Fibroblast of lung (primary cell): Measurements from ENCODE around the gene CLN6. TPM values are rescaled to one million over a fixed set of nuclear protein-coding genes. Genes with fewer than 3 reads are reported as not detected.

Source experiments
- DNase-seq, 2 donors: peaks; one replicate each; pipeline versions ENCODE4 v3.0.0 to v3.0.0-alpha.2; 2010; ENCODE audit warnings: low read depth in 2 of 2
- H2AFZ ChIP-seq: 2 replicates; pipeline ENCODE4 v1.5.1; 2012; ENCODE audit warnings: low read length, control low read depth, inconsistent platforms
- H3K27ac ChIP-seq: 2 replicates; pipeline ENCODE4 v1.5.1; 2011; ENCODE audit warnings: low read length, control low read depth; ENCODE audit not compliant: insufficient read depth
- H3K27me3 ChIP-seq: 2 replicates; pipeline ENCODE4 v1.5.1; 2011; ENCODE audit warnings: mild to moderate bottlenecking, low read length; ENCODE audit not compliant: control insufficient read depth, insufficient read depth
- H3K36me3 ChIP-seq: 2 replicates; pipeline ENCODE4 v1.5.1; 2011; ENCODE audit warnings: low read length; ENCODE audit not compliant: control insufficient read depth, insufficient read depth
- H3K4me1 ChIP-seq: 2 replicates; pipeline ENCODE4 v1.5.1; 2011; ENCODE audit warnings: low read length; ENCODE audit not compliant: control insufficient read depth, insufficient read depth; ENCODE audit errors: extremely low read depth
- H3K4me2 ChIP-seq: 2 replicates; pipeline ENCODE4 v1.5.1; 2011; ENCODE audit warnings: low read length, control low read depth; ENCODE audit not compliant: insufficient read depth; ENCODE audit errors: extremely low read depth
- H3K4me3 ChIP-seq, 4 experiments: fragments of 200-600 bp in 1 of 4; sonication (generic) in 1 of 4; replicated peaks in 1 of 4; 2 replicates each; pipeline ENCODE4 v1.5.1; 2011 to 2016; ENCODE audit warnings: low read length in 4 of 4, low read depth in 3 of 4, mild to moderate bottlenecking in 3 of 4, control low read depth in 2 of 4, inconsistent platforms in 1 of 4, mixed read lengths in 1 of 4; ENCODE audit not compliant: insufficient read depth in 1 of 4; ENCODE audit errors: control extremely low read depth in 1 of 4
- H3K79me2 ChIP-seq: 2 replicates; pipeline ENCODE4 v1.5.1; 2012; ENCODE audit warnings: mild to moderate bottlenecking, low read length, inconsistent platforms; ENCODE audit not compliant: control insufficient read depth, insufficient read depth
- H3K9ac ChIP-seq: 2 replicates; pipeline ENCODE4 v1.5.1; 2011; ENCODE audit warnings: mild to moderate bottlenecking, low read length, control low read depth; ENCODE audit not compliant: insufficient read depth
- H3K9me3 ChIP-seq: 2 replicates; pipeline ENCODE4 v1.5.1; 2012; ENCODE audit warnings: low read depth, low read length; ENCODE audit not compliant: control insufficient read depth, insufficient read depth
- H4K20me1 ChIP-seq: 2 replicates; pipeline ENCODE4 v1.5.1; 2011; ENCODE audit warnings: low read length; ENCODE audit not compliant: control insufficient read depth, insufficient read depth; ENCODE audit errors: extremely low read depth
- CTCF ChIP-seq, 2 donors: IDR thresholded peaks in 1 of 2; conservative IDR thresholded peaks in 1 of 2; 1 replicate in 1 of 2; 2 replicates in 1 of 2; pipeline ENCODE4 v1.5.1; 2011 to 2012; ENCODE audit warnings: low read length in 2 of 2, control low read depth in 1 of 2, inconsistent platforms in 1 of 2, low read depth in 1 of 2, mild to moderate bottlenecking in 1 of 2
- EZH2 ChIP-seq: IDR thresholded peaks from 2 replicates; pipeline ENCODE4 v1.5.1; 2012; ENCODE audit warnings: low read length, control low read depth, mild to moderate bottlenecking; ENCODE audit errors: missing control alignments
- polyA plus RNA-seq, 2 donors: library from polyadenylated mRNA; depleted of rRNA in 1 of 2; stranded (reverse) in 1 of 2; unstranded in 1 of 2; fragments of >200 nt; gene quantifications; 2 replicates each; pipeline ENCODE4 v1.2.1, GENCODE V29; 2011 to 2012; ENCODE audit warnings: missing spikeins in 1 of 2
- total RNA-seq: library from RNA; depleted of rRNA; stranded (reverse); fragments of >200 nt; gene quantifications from 2 replicates; pipeline ENCODE4 v1.2.1, GENCODE V29; 2014

The CLN6 gene
- total and polyA plus RNA-seq, 2 donors (not counting 1 experiment from before 2014, with no cell fraction given), result 5.6 to 16.1 TPM

- H3K9ac ChIP-seq, result no peak overlapping the region
- H3K27me3 ChIP-seq, result no peaks in the 10 kb centered on the region
- H4K20me1 ChIP-seq, result no peaks in the 10 kb centered on the region
- no peaks in the 10 kb centered on the region for H3K79me2 ChIP-seq
- no peaks in the 10 kb centered on the region for H3K9me3 ChIP-seq
- no peak overlapping the region for H2AFZ ChIP-seq
- H3K4me3 ChIP-seq, result no peak overlapping the region
- no peak overlapping the region for H3K4me2 ChIP-seq
- DNase-seq, result no peak
- H3K4me1 ChIP-seq, result no peaks in the 10 kb centered on the region
- H3K27ac ChIP-seq, result no peak overlapping the region
- no peak for TF ChIP-seq EZH2
- peaks cover 2% of the 10 kb centered on the region for H3K36me3 ChIP-seq
These were observed 17.7 kb downstream of the CLN6 start for GRCh38 chr15:68211656-68212320.

- Histone ChIP-seq H3K4me2 (peak overlapping the region; percentile 35), H3K4me3 (no peak overlapping the region), H3K27ac (no peak overlapping the region), H3K9ac (no peak overlapping the region), H3K79me2 (no peaks in the 10 kb centered on the region), H3K4me1 (no peaks in the 10 kb centered on the region), H3K9me3 (no peaks in the 10 kb centered on the region), H3K36me3 (peaks cover 2% of the 10 kb centered on the region), H4K20me1 (no peaks in the 10 kb centered on the region), H2AFZ (no peak overlapping the region), H3K27me3 (no peaks in the 10 kb centered on the region)
- DNase-seq, result peak; percentile 20 to 37
- peak; percentile 77 to 88 for TF ChIP-seq CTCF (conservative IDR thresholded peaks at IDR 0.05 in 1 of 2, IDR thresholded peaks at IDR 0.05 in 1 of 2; ENCODE audit: low read depth in 1 of 2, low read length in 2 of 2)
- TF ChIP-seq EZH2, result no peak
These were observed 18.5 kb downstream of the CLN6 start for GRCh38 chr15:68210821-68211655.

- Histone ChIP-seq H3K36me3 (peaks cover 2% of the 10 kb centered on the region), H3K4me1 (no peaks in the 10 kb centered on the region), H3K27ac (no peak overlapping the region), H3K9me3 (no peaks in the 10 kb centered on the region), H3K4me2 (peak overlapping the region; percentile 35), H3K79me2 (no peaks in the 10 kb centered on the region), H2AFZ (no peak overlapping the region), H3K4me3 (no peak overlapping the region), H3K9ac (no peak overlapping the region), H4K20me1 (no peaks in the 10 kb centered on the region), H3K27me3 (no peaks in the 10 kb centered on the region)
- TF ChIP-seq CTCF (conservative IDR thresholded peaks at IDR 0.05 in 1 of 2, IDR thresholded peaks at IDR 0.05 in 1 of 2; ENCODE audit: low read depth in 1 of 2, low read length in 2 of 2), result no peak
- no peak for TF ChIP-seq EZH2
- no peak for DNase-seq
These were observed 19.1 kb downstream of the CLN6 start for GRCh38 chr15:68210409-68210756.
